PFSK-1 (cell line): Measurements from ENCODE around the gene GAS6.

Experiments
- FOXP2 ChIP-seq: optimal IDR thresholded peaks from 2 replicates; pipeline ENCODE3; 2011; ENCODE audit warnings: borderline replicate concordance, control low read depth, inconsistent platforms; ENCODE audit not compliant: insufficient read depth; ENCODE audit errors: extremely low read length, extremely low read depth
- POLR2AphosphoS5 ChIP-seq: IDR thresholded peaks from 2 replicates; pipeline ENCODE4 v1.6.1; 2012; ENCODE audit warnings: low read depth, mild to moderate bottlenecking, control low read depth, low read length, moderate library complexity
- SIN3A ChIP-seq: IDR thresholded peaks from 2 replicates; pipeline ENCODE4 v1.6.1; 2012; ENCODE audit warnings: mild to moderate bottlenecking, low read length, moderate library complexity, borderline replicate concordance; ENCODE audit not compliant: insufficient read depth
- TAF1 ChIP-seq: IDR thresholded peaks from 2 replicates; pipeline ENCODE4 v1.6.1; 2012; ENCODE audit warnings: low read length, control low read depth, borderline replicate concordance; ENCODE audit not compliant: insufficient read depth
- TF ChIP-seq, protein P1 (sequence below), 2 experiments: IDR thresholded peaks; 2 replicates each; pipeline versions ENCODE4 v1.6.1 to v1.8.0; 2011 to 2012; ENCODE audit warnings: low read depth in 2 of 2, low read length in 2 of 2, control low read depth in 1 of 2, inconsistent platforms in 1 of 2, mild to moderate bottlenecking in 1 of 2, moderate library complexity in 1 of 2; ENCODE audit not compliant: insufficient read depth in 1 of 2

GAS6 gene

DNA sequence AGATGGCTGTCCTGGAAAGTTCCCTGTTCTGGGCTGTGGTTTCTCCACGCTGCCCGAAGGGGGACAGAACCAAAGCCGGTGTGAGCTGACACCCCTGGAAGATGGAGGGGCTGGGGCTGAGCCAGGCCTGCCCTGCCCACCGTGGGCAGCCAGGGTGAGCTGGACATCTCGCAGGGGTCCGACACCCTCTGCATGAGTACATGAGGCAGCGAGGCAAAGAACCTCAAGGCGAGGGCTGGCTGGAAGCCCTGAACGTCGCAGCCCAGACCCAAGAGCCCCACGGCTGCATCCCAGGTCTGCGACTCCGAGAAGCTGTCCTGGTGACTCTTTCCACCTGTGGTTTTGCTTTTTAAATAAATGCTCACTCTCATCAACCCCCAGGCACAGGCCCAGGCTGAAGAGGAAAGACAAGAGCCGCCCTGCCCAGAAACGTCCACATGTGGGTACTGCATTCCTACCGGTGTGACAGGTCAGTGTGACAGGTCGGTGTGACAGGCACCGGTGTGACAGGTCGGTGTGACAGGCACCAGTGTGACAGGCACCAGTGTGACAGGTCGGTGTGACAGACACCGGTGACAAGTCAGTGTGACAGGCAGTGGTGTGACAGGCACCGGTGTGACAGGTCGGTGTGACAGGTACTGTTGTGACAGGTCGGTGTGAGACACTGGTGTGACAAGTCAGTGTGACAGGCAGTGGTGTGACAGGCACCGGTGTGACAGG is 30.6 kb downstream of the GAS6 start:
- TF ChIP-seq POLR2AphosphoS5: no peak
- TF ChIP-seq TAF1: no peak
- TF ChIP-seq FOXP2: no peak
- no peak for TF ChIP-seq SIN3A
- TF ChIP-seq, protein P1, sequence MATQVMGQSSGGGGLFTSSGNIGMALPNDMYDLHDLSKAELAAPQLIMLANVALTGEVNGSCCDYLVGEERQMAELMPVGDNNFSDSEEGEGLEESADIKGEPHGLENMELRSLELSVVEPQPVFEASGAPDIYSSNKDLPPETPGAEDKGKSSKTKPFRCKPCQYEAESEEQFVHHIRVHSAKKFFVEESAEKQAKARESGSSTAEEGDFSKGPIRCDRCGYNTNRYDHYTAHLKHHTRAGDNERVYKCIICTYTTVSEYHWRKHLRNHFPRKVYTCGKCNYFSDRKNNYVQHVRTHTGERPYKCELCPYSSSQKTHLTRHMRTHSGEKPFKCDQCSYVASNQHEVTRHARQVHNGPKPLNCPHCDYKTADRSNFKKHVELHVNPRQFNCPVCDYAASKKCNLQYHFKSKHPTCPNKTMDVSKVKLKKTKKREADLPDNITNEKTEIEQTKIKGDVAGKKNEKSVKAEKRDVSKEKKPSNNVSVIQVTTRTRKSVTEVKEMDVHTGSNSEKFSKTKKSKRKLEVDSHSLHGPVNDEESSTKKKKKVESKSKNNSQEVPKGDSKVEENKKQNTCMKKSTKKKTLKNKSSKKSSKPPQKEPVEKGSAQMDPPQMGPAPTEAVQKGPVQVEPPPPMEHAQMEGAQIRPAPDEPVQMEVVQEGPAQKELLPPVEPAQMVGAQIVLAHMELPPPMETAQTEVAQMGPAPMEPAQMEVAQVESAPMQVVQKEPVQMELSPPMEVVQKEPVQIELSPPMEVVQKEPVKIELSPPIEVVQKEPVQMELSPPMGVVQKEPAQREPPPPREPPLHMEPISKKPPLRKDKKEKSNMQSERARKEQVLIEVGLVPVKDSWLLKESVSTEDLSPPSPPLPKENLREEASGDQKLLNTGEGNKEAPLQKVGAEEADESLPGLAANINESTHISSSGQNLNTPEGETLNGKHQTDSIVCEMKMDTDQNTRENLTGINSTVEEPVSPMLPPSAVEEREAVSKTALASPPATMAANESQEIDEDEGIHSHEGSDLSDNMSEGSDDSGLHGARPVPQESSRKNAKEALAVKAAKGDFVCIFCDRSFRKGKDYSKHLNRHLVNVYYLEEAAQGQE (IDR thresholded peaks at IDR 0.05; ENCODE audit: insufficient read depth in 1 of 2, low read depth in 2 of 2, low read length in 2 of 2): no peak

GRCh38 chr13:113832631-113833030 is 31.2 kb downstream of the GAS6 start:
- TF ChIP-seq TAF1 (no peak), FOXP2 (no peak), POLR2AphosphoS5 (no peak), SIN3A (no peak)
- TF ChIP-seq, protein P1 (IDR thresholded peaks at IDR 0.05; ENCODE audit: insufficient read depth in 1 of 2, low read depth in 2 of 2, low read length in 2 of 2): no peak

DNA sequence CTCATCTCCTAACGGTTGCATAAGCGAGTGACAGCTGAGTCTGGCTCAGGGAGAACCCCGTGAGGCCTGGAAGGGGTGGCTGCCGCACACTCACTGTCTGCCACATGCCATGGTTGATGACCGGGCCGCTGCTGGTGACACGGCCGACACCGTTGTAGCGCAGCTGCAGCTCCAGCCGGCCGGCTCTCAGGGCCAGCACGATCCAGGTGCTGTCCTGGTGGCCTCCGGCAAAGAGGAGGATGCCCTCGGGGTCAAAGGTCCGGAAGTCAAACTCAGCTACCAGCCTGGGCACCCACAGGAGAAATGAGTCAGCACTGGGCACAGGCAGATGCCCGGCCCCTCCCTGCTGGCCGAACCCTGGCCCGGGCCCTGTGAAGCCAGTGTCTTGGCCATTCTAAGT is 31.7 kb downstream of the GAS6 start:
- no peak for TF ChIP-seq SIN3A
- TF ChIP-seq TAF1: no peak
- TF ChIP-seq POLR2AphosphoS5: no peak
- TF ChIP-seq FOXP2: no peak
- TF ChIP-seq, protein P1 (IDR thresholded peaks at IDR 0.05; ENCODE audit: insufficient read depth in 1 of 2, low read depth in 2 of 2, low read length in 2 of 2): no peak

DNA sequence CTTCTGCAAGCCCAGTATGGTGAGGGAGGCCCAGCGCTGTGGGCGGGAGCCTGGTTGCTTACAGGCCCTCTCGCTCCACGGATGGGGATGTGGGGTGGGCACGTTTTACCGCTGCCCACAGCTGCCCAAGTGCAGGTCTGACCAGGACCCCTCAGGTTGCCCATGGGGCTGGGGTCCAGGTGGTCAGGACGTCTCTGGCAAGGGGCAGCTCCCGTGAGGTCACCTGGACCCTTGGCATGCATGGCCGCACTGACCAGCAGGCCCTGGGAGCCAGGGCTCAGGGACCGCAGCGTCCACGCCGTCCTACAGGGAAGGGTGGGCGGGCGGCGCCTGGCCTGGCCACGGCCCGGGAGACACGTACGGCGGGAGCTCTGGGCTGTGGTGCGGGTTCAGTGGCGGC is 32.8 kb downstream of the GAS6 start:
- no peak for TF ChIP-seq POLR2AphosphoS5
- TF ChIP-seq FOXP2: no peak

GRCh38 chr13:113828282-113828825 is 35.5 kb downstream of the GAS6 start:
- TF ChIP-seq SIN3A: no peak
- TF ChIP-seq FOXP2: no peak
- no peak for TF ChIP-seq POLR2AphosphoS5
- TF ChIP-seq, protein P1 (IDR thresholded peaks at IDR 0.05; ENCODE audit: insufficient read depth in 1 of 2, low read depth in 2 of 2, low read length in 2 of 2): no peak
- no peak for TF ChIP-seq TAF1
